B cell (primary cell): ENCODE results near the gene SLA2. TPM values are rescaled to one million over a fixed set of nuclear protein-coding genes. Genes with fewer than 3 reads are reported as not detected.
A peak's percentile ranks its signal among the peaks of the same experiment; 100 is the strongest.

ENCODE experiments used
- ATAC-seq: fragments of 200-7000 bp; cut with Tn5 transposase; one replicate; pipeline ENCODE4 v1.10.0; 2021; ENCODE audit warnings: low read depth, mild to moderate bottlenecking, moderate number of reproducible peaks, moderate library complexity
- CTCF ChIA-PET: fragments of 350-600 bp; sonication (Branson Sonifier 250); formaldehyde crosslinking; loops from one replicate; lab custom pipeline; 2021; ENCODE audit warnings: antibody characterized with exemption, inconsistent platforms; lab: Charles Lee
- POLR2A ChIA-PET: fragments of 350-600 bp; sonication (Branson Sonifier 250); formaldehyde crosslinking; loops from one replicate; lab custom pipeline; 2021; ENCODE audit warnings: antibody characterized with exemption; lab: Charles Lee
- DNase-seq: peaks from one replicate; pipeline ENCODE4 v3.0.0; 2013
- H2AFZ ChIP-seq: 2 replicates; pipeline ENCODE4 v1.6.1; 2012; ENCODE audit warnings: mild to moderate bottlenecking, low read depth, low read length; ENCODE audit not compliant: insufficient read depth, poor library complexity, severe bottlenecking
- H3K27ac ChIP-seq, 2 donors: 1 replicate in 1 of 2; 2 replicates in 1 of 2; pipeline ENCODE4 v1.5.1; 2012 to 2013; ENCODE audit warnings: low read length in 2 of 2, mild to moderate bottlenecking in 2 of 2, moderate library complexity in 1 of 2
- H3K27me3 ChIP-seq, 4 experiments: fragments of 200-600 bp in 1 of 4; sonication (generic) in 1 of 4; replicated peaks in 1 of 4; 1 replicate in 2 of 4; 2 replicates in 2 of 4; pipeline versions ENCODE4 v1.6.1 to v1.7.0; 2013 to 2016; ENCODE audit warnings: low read length in 3 of 4, mild to moderate bottlenecking in 2 of 4, mixed read lengths in 1 of 4, moderate library complexity in 1 of 4; ENCODE audit not compliant: insufficient read depth in 4 of 4, control insufficient read depth in 3 of 4; ENCODE audit errors: control extremely low read depth in 1 of 4
- H3K36me3 ChIP-seq, 2 experiments: replicated peaks in 1 of 2; 1 replicate in 1 of 2; 2 replicates in 1 of 2; pipeline versions ENCODE4 v1.6.1 to v1.7.1; 2013; ENCODE audit warnings: low read length in 1 of 2; ENCODE audit not compliant: insufficient read depth in 2 of 2, control insufficient read depth in 1 of 2; ENCODE audit errors: control extremely low read depth in 1 of 2, extremely low read depth in 1 of 2
- H3K4me1 ChIP-seq, 2 donors: fragments of 200-600 bp in 1 of 2; sonication (generic) in 1 of 2; 1 replicate in 1 of 2; 2 replicates in 1 of 2; pipeline versions ENCODE4 v1.5.1 to v1.6.1; 2013 to 2017; ENCODE audit warnings: low read length in 2 of 2; ENCODE audit not compliant: control insufficient read depth in 2 of 2, insufficient read depth in 2 of 2
- H3K4me2 ChIP-seq: replicated peaks from 2 replicates; pipeline ENCODE3; 2012; ENCODE audit warnings: mild to moderate bottlenecking, low read depth, low read length; ENCODE audit not compliant: poor library complexity, severe bottlenecking
- H3K4me3 ChIP-seq, 5 experiments: fragments of 200-600 bp in 1 of 5; sonication (generic) in 1 of 5; 1 replicate in 3 of 5; 2 replicates in 2 of 5; pipeline versions ENCODE4 v1.5.1 to v1.7.0; 2011 to 2016; ENCODE audit warnings: low read length in 4 of 5, mild to moderate bottlenecking in 4 of 5, low read depth in 2 of 5, control low read depth in 1 of 5, moderate library complexity in 1 of 5; ENCODE audit not compliant: insufficient read depth in 1 of 5; ENCODE audit errors: control extremely low read depth in 1 of 5, extremely low read depth in 1 of 5
- H3K79me2 ChIP-seq: fragments of 200-600 bp; sonication (generic); one replicate; pipeline ENCODE4 v1.6.0; 2016; ENCODE audit warnings: low read length; ENCODE audit not compliant: control insufficient read depth, insufficient read depth
- H3K9ac ChIP-seq: fragments of 200-600 bp; sonication (generic); 2 replicates; pipeline ENCODE4 v1.6.1; 2017; ENCODE audit warnings: mild to moderate bottlenecking, low read length, moderate library complexity
- H3K9me3 ChIP-seq, 3 donors: one replicate each; pipeline versions ENCODE4 v1.6.1 to v1.7.1; 2013; ENCODE audit warnings: low read length in 2 of 3; ENCODE audit not compliant: control insufficient read depth in 2 of 3, insufficient read depth in 1 of 3; ENCODE audit errors: control extremely low read depth in 1 of 3
- H4K20me1 ChIP-seq: 2 replicates; pipeline ENCODE4 v1.6.0; 2012; ENCODE audit warnings: mild to moderate bottlenecking, low read length; ENCODE audit not compliant: insufficient read depth, control insufficient read depth, poor library complexity, severe bottlenecking
- H3K27ac Mint-ChIP-seq: one replicate; pipeline ENCODE4 v1.8.0; 2021; ENCODE audit warnings: mixed read lengths
- H3K27me3 Mint-ChIP-seq: one replicate; pipeline ENCODE4 v1.8.0; 2021; ENCODE audit warnings: mixed read lengths
- H3K4me1 Mint-ChIP-seq: one replicate; pipeline ENCODE4 v1.8.0; 2021; ENCODE audit warnings: mixed read lengths
- H3K4me3 Mint-ChIP-seq: one replicate; pipeline ENCODE4 v1.8.0; 2021; ENCODE audit warnings: mixed read lengths
- H3K9me3 Mint-ChIP-seq: one replicate; pipeline ENCODE4 v1.8.0; 2022; ENCODE audit warnings: mixed read lengths; ENCODE audit not compliant: insufficient read depth
- CTCF ChIP-seq: fragments of 200-600 bp; IDR thresholded peaks from one replicate; pipeline ENCODE4 v1.8.0; 2022; ENCODE audit warnings: antibody characterized with exemption, mild to moderate bottlenecking
- EZH2 ChIP-seq: IDR thresholded peaks from 2 replicates; pipeline ENCODE4 v1.6.1; 2012; ENCODE audit warnings: borderline replicate concordance, low read depth, mild to moderate bottlenecking, moderate library complexity, low read length; ENCODE audit not compliant: insufficient read depth, poor library complexity, severe bottlenecking
- WGBS: methylation state at CpG from one replicate; pipeline ENCODE4 v1.1.5; 2013; ENCODE audit warnings: missing lambda C conversion rate; ENCODE audit not compliant: insufficient coverage; 5-methylcytosine and 5-hydroxymethylcytosine counted together
- intact Hi-C: fragments of 100-400 bp; cut with micrococcal nuclease; formaldehyde crosslinking; loops from one replicate; pipeline ENCODE4 v1.10.0; 2022
- polyA plus RNA-seq: library from polyadenylated mRNA; depleted of rRNA; stranded (reverse); fragments of >200 nt; gene quantifications from 2 replicates; pipeline ENCODE4 v1.2.3, GENCODE V29; 2012
- total RNA-seq, 2 donors: library from RNA; stranded (reverse); fragments of 120-200 nt in 1 of 2; gene quantifications; 1 replicate in 1 of 2; 2 replicates in 1 of 2; pipeline versions ENCODE4 v1.2.3 to v1.2.4, GENCODE V29; 2013 to 2022

Gene SLA2
- total and polyA plus RNA-seq, 2 donors (not counting 1 experiment from before 2014, with no cell fraction given) = 0.73 to 0.76 TPM

GRCh38 chr20:36653456-36653855, 7.5 kb upstream of the SLA2 start:
- H3K36me3 ChIP-seq = peaks cover 4 to 26% of the 10 kb centered on the region in 2 experiments
- Mint-ChIP-seq H3K9me3 (no peaks in the 10 kb centered on the region), H3K27ac (no peak overlapping the region), H3K27me3 (no peaks in the 10 kb centered on the region), H3K4me3 (no peak overlapping the region), H3K4me1 (no peaks in the 10 kb centered on the region)
- DNase-seq (no peak), ATAC-seq (no peak)
- no peak for TF ChIP-seq EZH2
- no peak for TF ChIP-seq CTCF
- no peaks in the 10 kb centered on the region for H3K79me2 ChIP-seq
- H3K9me3 ChIP-seq = no peaks in the 10 kb centered on the region
- no peak overlapping the region for H2AFZ ChIP-seq
- intact Hi-C loops = no loop called here
- H3K27ac ChIP-seq = no peak overlapping the region
- H3K9ac ChIP-seq = no peak overlapping the region
- CTCF ChIA-PET = no interaction called here
- no peak overlapping the region for H3K4me2 ChIP-seq
- no peaks in the 10 kb centered on the region for H3K27me3 ChIP-seq
- POLR2A ChIA-PET = no interaction called here
- no peak overlapping the region for H3K4me3 ChIP-seq
- WGBS = 93% methylated on average over 4 of the region's 9 CpGs
- H4K20me1 ChIP-seq = no peaks in the 10 kb centered on the region
- no peaks in the 10 kb centered on the region for H3K4me1 ChIP-seq

- Histone ChIP-seq H3K9ac (no peak overlapping the region), H3K4me3 (no peak overlapping the region), H2AFZ (no peak overlapping the region), H3K27me3 (no peaks in the 10 kb centered on the region), H3K4me1 (peaks cover 9 to 13% of the 10 kb centered on the region in 2 donors), H3K27ac (no peak overlapping the region), H3K79me2 (no peaks in the 10 kb centered on the region), H4K20me1 (no peaks in the 10 kb centered on the region), H3K36me3 (peaks cover 4% of the 10 kb centered on the region in 2 experiments), H3K9me3 (no peaks in the 10 kb centered on the region), H3K4me2 (no peak overlapping the region)
- TF ChIP-seq CTCF (no peak), EZH2 (no peak)
- intact Hi-C loops = no loop called here
- Mint-ChIP-seq H3K4me3 (no peak overlapping the region), H3K4me1 (peaks cover 27% of the 10 kb centered on the region), H3K27ac (peak overlapping the region; percentile 11), H3K9me3 (no peaks in the 10 kb centered on the region), H3K27me3 (no peaks in the 10 kb centered on the region)
- DNase-seq (no peak), ATAC-seq (no peak)
- 92% methylated on average over 3 of the region's 8 CpGs for WGBS
- CTCF ChIA-PET = interaction anchor here (0.9 to 1.8 kb wide), 3 partner anchors 34 to 42 kb away, joined by 3 to 4 read pairs (median 3); partner anchors contain the start of gene RAB5IF
- POLR2A ChIA-PET = interaction anchor here (0.6 kb wide), 1 partner anchor 452 kb away, joined by 3 read pairs; no protein-coding TSS in a partner anchor
Measured at GRCh38 chr20:36647196-36648121, 1.5 kb upstream of the SLA2 start.
